PFSK-1 (cell line): Measurements from ENCODE around the gene SYT13.

Source experiments
- POLR2AphosphoS5 ChIP-seq: IDR thresholded peaks from 2 replicates; pipeline ENCODE4 v1.6.1; 2012; ENCODE audit warnings: low read depth, mild to moderate bottlenecking, control low read depth, low read length, moderate library complexity
- SIN3A ChIP-seq: IDR thresholded peaks from 2 replicates; pipeline ENCODE4 v1.6.1; 2012; ENCODE audit warnings: mild to moderate bottlenecking, low read length, moderate library complexity, borderline replicate concordance; ENCODE audit not compliant: insufficient read depth
- TAF1 ChIP-seq: IDR thresholded peaks from 2 replicates; pipeline ENCODE4 v1.6.1; 2012; ENCODE audit warnings: low read length, control low read depth, borderline replicate concordance; ENCODE audit not compliant: insufficient read depth
- TF ChIP-seq, protein P1 (sequence below), 2 experiments: IDR thresholded peaks; 2 replicates each; pipeline versions ENCODE4 v1.6.1 to v1.8.0; 2011 to 2012; ENCODE audit warnings: low read depth in 2 of 2, low read length in 2 of 2, control low read depth in 1 of 2, inconsistent platforms in 1 of 2, mild to moderate bottlenecking in 1 of 2, moderate library complexity in 1 of 2; ENCODE audit not compliant: insufficient read depth in 1 of 2

DNA sequence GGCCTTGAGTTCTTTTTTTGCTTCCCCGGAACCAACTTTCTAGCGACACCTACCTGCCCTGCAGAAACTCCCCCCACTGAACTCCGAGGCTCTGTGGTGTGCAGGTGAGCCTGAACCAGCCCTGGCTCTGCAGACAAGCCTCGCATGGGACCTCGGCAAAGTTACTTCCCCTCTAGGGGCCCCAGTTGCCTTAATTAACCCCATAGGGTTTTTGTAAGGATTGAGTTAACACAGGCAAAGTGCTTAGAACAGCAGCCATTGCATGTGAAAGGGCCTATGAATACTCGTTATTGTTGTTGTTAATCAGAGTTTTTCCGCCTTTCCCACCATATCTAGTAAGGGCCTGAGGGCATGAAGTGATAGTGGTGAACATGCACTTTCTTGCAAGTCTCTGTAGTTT, 12.6 kb upstream of the SYT13 start:
- TF ChIP-seq, protein P1, sequence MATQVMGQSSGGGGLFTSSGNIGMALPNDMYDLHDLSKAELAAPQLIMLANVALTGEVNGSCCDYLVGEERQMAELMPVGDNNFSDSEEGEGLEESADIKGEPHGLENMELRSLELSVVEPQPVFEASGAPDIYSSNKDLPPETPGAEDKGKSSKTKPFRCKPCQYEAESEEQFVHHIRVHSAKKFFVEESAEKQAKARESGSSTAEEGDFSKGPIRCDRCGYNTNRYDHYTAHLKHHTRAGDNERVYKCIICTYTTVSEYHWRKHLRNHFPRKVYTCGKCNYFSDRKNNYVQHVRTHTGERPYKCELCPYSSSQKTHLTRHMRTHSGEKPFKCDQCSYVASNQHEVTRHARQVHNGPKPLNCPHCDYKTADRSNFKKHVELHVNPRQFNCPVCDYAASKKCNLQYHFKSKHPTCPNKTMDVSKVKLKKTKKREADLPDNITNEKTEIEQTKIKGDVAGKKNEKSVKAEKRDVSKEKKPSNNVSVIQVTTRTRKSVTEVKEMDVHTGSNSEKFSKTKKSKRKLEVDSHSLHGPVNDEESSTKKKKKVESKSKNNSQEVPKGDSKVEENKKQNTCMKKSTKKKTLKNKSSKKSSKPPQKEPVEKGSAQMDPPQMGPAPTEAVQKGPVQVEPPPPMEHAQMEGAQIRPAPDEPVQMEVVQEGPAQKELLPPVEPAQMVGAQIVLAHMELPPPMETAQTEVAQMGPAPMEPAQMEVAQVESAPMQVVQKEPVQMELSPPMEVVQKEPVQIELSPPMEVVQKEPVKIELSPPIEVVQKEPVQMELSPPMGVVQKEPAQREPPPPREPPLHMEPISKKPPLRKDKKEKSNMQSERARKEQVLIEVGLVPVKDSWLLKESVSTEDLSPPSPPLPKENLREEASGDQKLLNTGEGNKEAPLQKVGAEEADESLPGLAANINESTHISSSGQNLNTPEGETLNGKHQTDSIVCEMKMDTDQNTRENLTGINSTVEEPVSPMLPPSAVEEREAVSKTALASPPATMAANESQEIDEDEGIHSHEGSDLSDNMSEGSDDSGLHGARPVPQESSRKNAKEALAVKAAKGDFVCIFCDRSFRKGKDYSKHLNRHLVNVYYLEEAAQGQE (IDR thresholded peaks at IDR 0.05; ENCODE audit: insufficient read depth in 1 of 2, low read depth in 2 of 2, low read length in 2 of 2), result no peak
- no peak for TF ChIP-seq POLR2AphosphoS5
- TF ChIP-seq TAF1, result no peak
- TF ChIP-seq SIN3A, result no peak
